BLaER1 treated with 17β-estradiol and CSF1 and Interleukin-3, amounts not matched to agents 10 nM and 100 nM (cell line): ENCODE measurements around the gene PSMA1.

Source experiments
- H3K27ac ChIP-seq, 11 experiments: shearing (Covaris generic); formaldehyde crosslinking; 2 replicates each; pipeline ENCODE4 v1.8.1; 2022
- H3K27me3 ChIP-seq, 11 experiments: shearing (Covaris generic); formaldehyde crosslinking; 2 replicates each; pipeline ENCODE4 v1.8.1; 2022
- H3K36me3 ChIP-seq, 11 experiments: shearing (Covaris generic); formaldehyde crosslinking; 2 replicates each; pipeline ENCODE4 v1.8.1; 2022
- H3K4me1 ChIP-seq, 10 experiments: shearing (Covaris generic); formaldehyde crosslinking; 2 replicates each; pipeline ENCODE4 v1.8.1; 2022
- H3K4me2 ChIP-seq, 11 experiments: shearing (Covaris generic); formaldehyde crosslinking; 2 replicates each; pipeline ENCODE4 v1.8.1; 2022
- H3K4me3 ChIP-seq, 10 experiments: shearing (Covaris generic); formaldehyde crosslinking; 2 replicates each; pipeline ENCODE4 v1.8.1; 2022
- H3K9ac ChIP-seq, 11 experiments: shearing (Covaris generic); formaldehyde crosslinking; 2 replicates each; pipeline ENCODE4 v1.8.1; 2022
- H3K9me3 ChIP-seq, 11 experiments: shearing (Covaris generic); formaldehyde crosslinking; replicated peaks in 1 of 11; 2 replicates each; pipeline ENCODE4 v1.8.1; 2022
- H4K20me1 ChIP-seq, 11 experiments: shearing (Covaris generic); formaldehyde crosslinking; 2 replicates each; pipeline ENCODE4 v1.8.1; 2022
- Cebpa-rat ChIP-seq, 11 experiments: shearing (Covaris generic); IDR thresholded peaks; 2 replicates each; pipeline ENCODE4 v1.8.1; 2022

PSMA1 gene

DNA sequence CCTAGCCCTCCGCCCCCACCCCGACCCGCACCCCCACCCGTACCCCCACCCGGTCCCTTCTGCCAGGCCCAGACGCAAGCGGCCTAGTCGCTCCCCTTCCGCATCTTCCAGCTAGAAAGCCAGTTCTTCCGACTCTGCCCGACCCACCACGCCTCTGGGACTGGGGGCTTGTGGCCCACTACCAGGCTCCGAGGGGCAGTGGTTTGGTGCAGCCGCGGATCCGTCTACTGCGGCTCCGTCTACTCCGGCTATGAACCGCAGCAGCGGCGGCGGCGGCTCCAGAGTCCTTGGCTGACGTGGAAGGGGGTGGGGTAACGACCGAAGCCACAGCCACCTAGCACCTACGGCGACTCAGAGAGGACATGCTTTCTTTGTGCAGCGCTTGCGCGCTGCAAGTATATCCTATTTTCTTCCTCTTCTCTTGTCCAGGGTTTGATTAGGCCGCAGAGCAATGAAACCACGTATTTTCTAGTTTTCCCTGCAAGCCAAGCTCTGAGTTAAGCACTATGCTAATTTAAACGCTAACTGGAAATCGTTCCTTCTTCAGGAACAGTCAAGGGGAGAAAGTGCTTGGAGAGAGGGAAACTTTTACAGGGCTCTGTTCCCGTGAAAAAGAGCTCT, 20.5 kb downstream of the PSMA1 start, which contains the start of gene COPB1:
COPB1 (minus strand) TSS at position 252 of the 621 bp plus-strand sequence. CDS start 883 bp downstream, outside the sequence.
- H3K4me3 ChIP-seq, result peak within 1 kb of the TSS; percentile 67 to 91 (median 82)
- peaks cover 0 to 36% (median 19%) of the 10 kb centered on the region in 10 experiments; a peak in 16 of 20 replicates for H3K4me1 ChIP-seq
- peak within 1 kb of the TSS; percentile 79 to 91 (median 88) for H3K9ac ChIP-seq
- peak within 1 kb of the TSS; percentile 69 to 91 (median 83) for H3K27ac ChIP-seq
- H3K36me3 ChIP-seq, result peaks cover 57 to 70% (median 65%) of the 10 kb centered on the region in 11 experiments
- H4K20me1 ChIP-seq, result peaks cover 0 to 35% (median 20%) of the 10 kb centered on the region in 11 experiments; a peak in 14 of 22 replicates
- H3K27me3 ChIP-seq, result no peaks in the 10 kb centered on the region
- 0 out of 22 replicates have a peak, but pooled peaks cover 0 to 3% (median 0%) of the 10 kb centered on the region in 11 experiments for H3K9me3 ChIP-seq
- H3K4me2 ChIP-seq, result peak within 1 kb of the TSS; percentile 88 to 96 (median 93)
- TF ChIP-seq Cebpa-rat (IDR thresholded peaks at IDR 0.05), result no peak

DNA sequence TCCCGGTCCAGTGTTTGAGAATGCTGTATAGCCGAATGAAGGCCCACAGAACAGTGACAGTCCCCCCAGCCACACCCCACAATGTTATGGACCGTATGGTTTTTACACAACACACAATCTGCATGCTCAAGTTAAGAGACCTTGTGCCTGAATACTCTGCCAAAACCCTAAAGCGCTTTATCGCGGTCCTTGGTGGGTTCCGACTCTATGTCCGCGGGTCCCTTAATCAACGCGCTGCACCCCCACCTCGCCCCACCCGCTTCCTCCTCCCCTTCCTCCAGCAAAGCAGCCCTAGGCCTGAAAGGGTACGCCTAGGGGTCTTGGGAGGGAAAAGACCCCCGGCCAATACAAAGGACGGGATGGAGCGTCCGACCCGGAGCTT, 21.0 kb downstream of the PSMA1 start:
- Histone ChIP-seq H3K4me2 (peak overlapping the region; percentile 80 to 96 (median 85)), H3K27ac (peak overlapping the region; percentile 69 to 91 (median 83); a peak in 21 of 22 replicates), H3K4me1 (peaks cover 0 to 36% (median 19%) of the 10 kb centered on the region in 10 experiments; a peak in 16 of 20 replicates), H3K27me3 (no peaks in the 10 kb centered on the region), H3K4me3 (peak overlapping the region; percentile 67 to 91 (median 82)), H3K9me3 (0 out of 22 replicates have a peak, but pooled peaks cover 0 to 3% (median 0%) of the 10 kb centered on the region in 11 experiments), H3K36me3 (peaks cover 57 to 70% (median 65%) of the 10 kb centered on the region in 11 experiments), H3K9ac (peak overlapping the region; percentile 79 to 91 (median 88)), H4K20me1 (peaks cover 0 to 40% (median 22%) of the 10 kb centered on the region in 11 experiments; a peak in 14 of 22 replicates)
- TF ChIP-seq Cebpa-rat (IDR thresholded peaks at IDR 0.05), result no peak

DNA sequence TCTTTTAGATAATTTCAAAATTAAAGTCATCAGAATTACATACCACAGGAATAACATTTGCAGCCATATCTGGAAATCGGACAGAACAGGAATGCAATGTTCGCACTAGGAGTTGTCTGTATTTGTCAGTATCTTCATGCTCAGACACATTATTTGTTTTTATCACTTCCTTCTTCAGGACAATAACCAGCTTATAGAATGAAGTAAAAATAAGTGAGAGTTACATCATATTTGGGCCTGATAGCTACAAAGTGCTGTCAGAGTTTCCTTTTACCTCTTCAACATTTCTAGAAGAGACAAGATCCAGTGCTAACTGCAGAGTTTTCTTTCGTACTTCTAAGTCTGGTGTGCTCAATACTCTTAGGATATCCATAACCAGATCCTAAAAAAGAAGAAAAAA, 39.5 kb downstream of the PSMA1 start:
- no peak overlapping the region for H3K4me2 ChIP-seq
- no peak for TF ChIP-seq Cebpa-rat (IDR thresholded peaks at IDR 0.05)
- peak overlapping the region in 1 of 11 experiments; percentile 19; a peak in 1 of 22 replicates for H3K27ac ChIP-seq

DNA sequence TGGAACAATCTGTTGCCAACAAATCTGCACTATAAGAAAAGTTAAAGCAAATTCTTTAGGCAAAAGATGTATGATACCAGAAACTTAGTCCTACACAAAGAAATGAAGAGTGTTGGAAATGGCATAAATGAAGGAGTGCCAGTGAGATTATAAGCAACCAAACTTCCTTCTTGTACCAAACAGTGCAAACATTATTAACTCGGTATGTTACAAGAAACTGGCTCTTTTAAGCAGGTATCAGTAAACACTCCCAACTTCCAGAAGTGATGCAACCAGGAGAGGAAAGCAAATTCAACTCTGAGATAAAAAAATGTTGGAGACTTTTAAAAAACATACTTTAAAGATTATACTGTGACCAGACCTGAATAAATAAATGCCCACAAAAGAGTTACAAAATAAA, 49.1 kb downstream of the PSMA1 start:
- Histone ChIP-seq H3K36me3 (peaks cover 98 to 100% (median 100%) of the 10 kb centered on the region in 11 experiments), H3K9ac (no peak overlapping the region)
- TF ChIP-seq Cebpa-rat (IDR thresholded peaks at IDR 0.05), result no peak

More for the DNA sequence above, 39.5 kb downstream of the PSMA1 start:
- no peaks in the 10 kb centered on the region for H3K27me3 ChIP-seq
- H3K4me1 ChIP-seq, result no peaks in the 10 kb centered on the region; a peak in 1 of 20 replicates
- H3K4me3 ChIP-seq, result no peak overlapping the region
- peaks cover 0 to 67% (median 21%) of the 10 kb centered on the region in 11 experiments; a peak in 14 of 22 replicates for H4K20me1 ChIP-seq
- H3K9me3 ChIP-seq, result no peaks in the 10 kb centered on the region
- H3K36me3 ChIP-seq, result peaks cover 99 to 100% (median 100%) of the 10 kb centered on the region in 11 experiments
- peak overlapping the region in 2 of 11 experiments; percentile 1 to 41; a peak in 2 of 22 replicates for H3K9ac ChIP-seq

DNA sequence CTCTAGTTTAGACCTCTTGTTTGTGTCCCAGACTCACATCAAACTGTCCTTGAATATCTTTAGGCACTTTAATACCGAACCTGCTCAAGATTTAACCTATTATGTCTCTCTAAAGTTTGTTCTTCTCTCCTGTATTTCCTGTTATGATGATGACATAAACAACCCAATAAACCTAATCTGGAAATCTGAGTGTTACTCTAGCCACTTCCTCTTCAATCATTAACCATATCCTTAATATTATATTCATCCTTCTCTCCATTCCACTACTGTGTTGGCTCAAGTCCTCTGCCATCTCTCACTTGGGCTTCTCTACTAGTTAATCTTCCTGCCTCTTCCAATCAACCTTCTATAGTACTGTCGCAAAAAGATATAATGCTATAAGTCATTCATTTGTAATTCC, 56.6 kb downstream of the PSMA1 start:
- no peak overlapping the region for H3K27ac ChIP-seq
- H3K4me3 ChIP-seq, result no peak overlapping the region
- H4K20me1 ChIP-seq, result peaks cover 0 to 67% (median 5%) of the 10 kb centered on the region in 11 experiments; a peak in 11 of 22 replicates
- 0 out of 20 replicates have a peak, but pooled peaks cover 0 to 4% (median 0%) of the 10 kb centered on the region in 10 experiments for H3K4me1 ChIP-seq
- no peaks in the 10 kb centered on the region for H3K9me3 ChIP-seq
- peaks cover 98 to 100% (median 100%) of the 10 kb centered on the region in 11 experiments for H3K36me3 ChIP-seq
- H3K27me3 ChIP-seq, result no peaks in the 10 kb centered on the region
- no peak overlapping the region for H3K9ac ChIP-seq
- H3K4me2 ChIP-seq, result no peak overlapping the region
- TF ChIP-seq Cebpa-rat (IDR thresholded peaks at IDR 0.05), result no peak

More for the DNA sequence above, 49.1 kb downstream of the PSMA1 start:
- Histone ChIP-seq H3K9me3 (no peaks in the 10 kb centered on the region), H3K4me1 (peaks cover 0 to 19% (median 0%) of the 10 kb centered on the region in 10 experiments; a peak in 5 of 20 replicates), H3K27me3 (no peaks in the 10 kb centered on the region), H3K27ac (no peak overlapping the region), H4K20me1 (peaks cover 7 to 96% (median 42%) of the 10 kb centered on the region in 11 experiments; a peak in 18 of 22 replicates), H3K4me3 (no peak overlapping the region), H3K4me2 (no peak overlapping the region)

DNA sequence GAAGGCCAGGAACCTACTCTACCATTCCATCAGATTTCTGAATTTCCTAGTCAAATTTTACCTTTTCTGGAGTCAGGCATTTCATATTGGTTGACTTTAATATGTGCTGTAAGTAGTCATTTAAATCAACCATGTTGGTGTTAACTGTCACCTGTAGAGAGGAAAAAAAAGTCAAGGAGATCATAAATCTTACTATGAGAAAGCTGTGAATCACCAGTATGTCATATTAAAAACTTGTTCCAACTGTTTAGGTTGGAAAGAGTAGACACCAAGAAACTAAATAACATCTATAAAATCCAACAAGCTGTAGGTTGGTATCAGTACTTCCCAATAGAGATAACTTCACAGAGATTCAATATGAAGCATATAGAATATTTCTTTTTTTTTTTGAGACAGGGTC, 60.0 kb downstream of the PSMA1 start:
- Histone ChIP-seq H3K4me1 (0 out of 20 replicates have a peak, but pooled peaks cover 0 to 4% (median 0%) of the 10 kb centered on the region in 10 experiments), H3K4me3 (no peak overlapping the region), H3K9ac (no peak overlapping the region), H3K9me3 (no peaks in the 10 kb centered on the region), H3K4me2 (no peak overlapping the region), H3K27me3 (no peaks in the 10 kb centered on the region), H3K36me3 (peaks cover 89 to 100% (median 93%) of the 10 kb centered on the region in 11 experiments), H3K27ac (no peak overlapping the region), H4K20me1 (peaks cover 0 to 57% (median 8%) of the 10 kb centered on the region in 11 experiments; a peak in 10 of 22 replicates)
- no peak for TF ChIP-seq Cebpa-rat (IDR thresholded peaks at IDR 0.05)

DNA sequence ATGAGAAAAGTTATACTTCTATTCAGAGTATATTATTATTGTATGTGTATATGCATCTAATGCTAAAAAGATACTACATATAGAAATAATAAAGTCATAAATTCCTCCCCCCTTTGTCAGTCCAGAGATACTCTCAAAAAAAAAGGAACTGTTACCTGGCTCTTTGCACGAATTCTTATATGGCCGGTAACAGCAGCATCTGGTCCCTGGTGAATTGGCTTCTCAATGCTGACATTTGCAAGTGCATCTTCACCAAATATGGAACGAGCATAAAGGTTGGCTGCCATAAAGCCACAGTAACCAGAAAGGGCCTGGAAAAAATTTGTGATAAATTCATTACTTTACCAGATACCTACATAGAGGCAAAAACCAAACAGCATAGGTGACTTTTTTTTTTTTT, 61.8 kb downstream of the PSMA1 start:
- H3K27ac ChIP-seq, result no peak overlapping the region
- H3K27me3 ChIP-seq, result no peaks in the 10 kb centered on the region
- TF ChIP-seq Cebpa-rat (IDR thresholded peaks at IDR 0.05), result no peak
- no peak overlapping the region for H3K4me2 ChIP-seq
- H3K9me3 ChIP-seq, result no peaks in the 10 kb centered on the region
- peaks cover 0 to 48% (median 8%) of the 10 kb centered on the region in 11 experiments; a peak in 10 of 22 replicates for H4K20me1 ChIP-seq
- H3K36me3 ChIP-seq, result peaks cover 78 to 98% (median 88%) of the 10 kb centered on the region in 11 experiments
- H3K9ac ChIP-seq, result no peak overlapping the region
- H3K4me1 ChIP-seq, result no peaks in the 10 kb centered on the region
- no peak overlapping the region for H3K4me3 ChIP-seq

DNA sequence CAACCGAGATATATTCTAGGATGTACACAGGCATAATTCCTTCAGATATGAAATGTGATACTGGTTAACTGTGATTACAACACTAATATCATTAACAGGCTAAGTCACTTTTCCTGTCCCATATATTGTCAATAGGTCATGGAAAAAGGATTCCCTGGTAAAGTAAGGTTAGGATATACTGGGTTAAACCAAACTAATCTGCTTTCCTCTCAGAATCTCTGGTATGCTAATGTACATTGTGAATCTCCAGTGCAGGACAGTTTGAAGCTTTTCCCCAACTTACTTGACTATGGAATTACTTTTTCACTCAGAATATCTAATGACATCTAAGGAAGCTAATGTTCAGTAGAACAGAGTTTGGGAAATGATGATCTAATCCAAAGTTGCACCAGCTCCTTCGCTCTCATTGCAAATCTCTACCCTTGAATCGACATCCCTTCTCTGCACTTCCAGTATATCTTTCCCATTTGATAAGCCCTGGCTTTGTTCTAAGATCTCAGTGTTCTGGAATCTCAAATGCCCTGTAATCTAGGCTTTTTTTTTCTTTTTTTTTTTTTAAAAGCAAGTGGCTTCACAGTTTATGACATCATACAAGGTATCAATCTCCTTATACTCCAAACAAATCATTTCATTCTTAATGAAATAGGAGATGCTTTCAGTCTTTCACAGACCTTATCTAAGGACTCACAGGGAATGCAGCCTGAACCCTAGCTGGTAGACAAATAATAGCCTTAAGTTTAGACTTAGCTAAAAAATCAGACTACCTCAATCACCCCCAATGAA, 64.3 kb downstream of the PSMA1 start:
- H3K27ac ChIP-seq, result no peak overlapping the region
- H3K4me2 ChIP-seq, result no peak overlapping the region
- no peaks in the 10 kb centered on the region for H3K27me3 ChIP-seq
- no peak overlapping the region for H3K4me3 ChIP-seq
- H3K4me1 ChIP-seq, result peaks cover 7 to 14% (median 11%) of the 10 kb centered on the region in 10 experiments; a peak in 19 of 20 replicates
- H3K9ac ChIP-seq, result no peak overlapping the region
- H4K20me1 ChIP-seq, result peaks cover 0 to 29% (median 8%) of the 10 kb centered on the region in 11 experiments; a peak in 9 of 22 replicates
- H3K9me3 ChIP-seq, result no peaks in the 10 kb centered on the region
- TF ChIP-seq Cebpa-rat (IDR thresholded peaks at IDR 0.05), result no peak
- peaks cover 57 to 98% (median 76%) of the 10 kb centered on the region in 11 experiments for H3K36me3 ChIP-seq
